GM08714 (cell line): ENCODE results near the gene DSE.

Source experiments
- H3K4me3 ChIP-seq: fragments of 200-500 bp; sonication (Bioruptor generic); 2 replicates; pipeline ENCODE4 v1.5.1; 2014; ENCODE audit warnings: mild to moderate bottlenecking, low read length, inconsistent platforms
- ZNF274 ChIP-seq: IDR thresholded peaks from 2 replicates; pipeline ENCODE4 v1.6.1; 2012; ENCODE audit warnings: mild to moderate bottlenecking, low read depth, low read length

Gene DSE

DNA sequence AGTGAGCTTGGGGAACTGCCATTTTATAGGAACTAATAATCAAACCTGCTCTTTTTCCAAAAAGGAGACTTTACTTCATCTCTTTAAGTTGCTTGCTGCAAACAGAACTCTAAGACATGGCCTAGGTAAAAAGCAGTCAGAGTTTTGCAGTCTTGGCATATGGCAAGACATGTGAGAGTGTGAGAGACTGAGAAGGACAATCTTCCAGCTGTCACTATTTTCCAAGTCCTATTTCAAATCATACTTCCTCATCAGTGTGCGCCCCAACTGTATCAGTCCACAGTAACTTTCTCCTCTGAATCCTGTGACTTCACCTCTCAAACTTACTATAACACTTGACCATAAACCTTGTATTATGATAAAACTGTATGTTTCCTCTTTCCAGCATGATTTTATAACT is 100.8 kb downstream of the DSE start:
- no peak overlapping the region for H3K4me3 ChIP-seq

DNA sequence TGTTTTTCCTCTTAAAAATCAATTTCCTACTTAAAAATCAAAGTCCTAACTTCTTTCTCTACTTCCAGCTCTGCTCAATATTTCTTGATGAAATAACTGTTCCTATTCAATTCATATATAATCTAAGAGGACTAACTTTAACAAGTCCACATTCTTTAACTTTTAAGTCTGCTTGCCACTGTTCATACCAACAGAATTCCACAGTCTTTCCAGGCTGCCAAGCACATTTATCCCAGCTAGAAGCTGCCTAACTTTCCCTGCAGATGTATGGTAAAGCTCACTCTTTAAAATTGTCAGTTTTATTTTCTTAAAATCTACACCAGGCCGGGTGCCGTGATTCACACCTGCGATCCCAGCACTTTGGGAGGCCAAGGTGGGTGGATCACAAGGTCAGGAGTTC is 102.0 kb downstream of the DSE start:
- no peak for TF ChIP-seq ZNF274
- no peak overlapping the region for H3K4me3 ChIP-seq

More for the DNA sequence above, 100.8 kb downstream of the DSE start:
- no peak for TF ChIP-seq ZNF274

DNA sequence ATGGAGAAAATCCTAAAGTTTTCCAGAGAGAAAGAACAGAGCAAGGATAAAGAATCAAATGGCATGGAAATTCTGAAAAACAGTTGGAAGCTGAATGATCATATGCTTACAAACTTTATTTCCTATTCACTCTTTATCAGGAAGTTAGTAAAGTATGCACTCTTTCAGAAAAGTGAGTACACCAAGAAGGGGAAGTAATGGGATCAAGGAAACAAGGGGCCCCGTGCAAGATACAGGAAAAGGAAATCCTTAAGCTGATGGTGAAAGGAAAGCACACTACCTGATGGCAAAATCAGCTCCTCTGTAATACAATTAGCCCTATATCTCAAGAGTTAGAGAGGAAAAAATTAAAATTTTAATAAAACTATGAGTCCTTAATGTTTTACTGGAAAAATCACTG is 104.4 kb downstream of the DSE start:
- H3K4me3 ChIP-seq: no peak overlapping the region
- no peak for TF ChIP-seq ZNF274

DNA sequence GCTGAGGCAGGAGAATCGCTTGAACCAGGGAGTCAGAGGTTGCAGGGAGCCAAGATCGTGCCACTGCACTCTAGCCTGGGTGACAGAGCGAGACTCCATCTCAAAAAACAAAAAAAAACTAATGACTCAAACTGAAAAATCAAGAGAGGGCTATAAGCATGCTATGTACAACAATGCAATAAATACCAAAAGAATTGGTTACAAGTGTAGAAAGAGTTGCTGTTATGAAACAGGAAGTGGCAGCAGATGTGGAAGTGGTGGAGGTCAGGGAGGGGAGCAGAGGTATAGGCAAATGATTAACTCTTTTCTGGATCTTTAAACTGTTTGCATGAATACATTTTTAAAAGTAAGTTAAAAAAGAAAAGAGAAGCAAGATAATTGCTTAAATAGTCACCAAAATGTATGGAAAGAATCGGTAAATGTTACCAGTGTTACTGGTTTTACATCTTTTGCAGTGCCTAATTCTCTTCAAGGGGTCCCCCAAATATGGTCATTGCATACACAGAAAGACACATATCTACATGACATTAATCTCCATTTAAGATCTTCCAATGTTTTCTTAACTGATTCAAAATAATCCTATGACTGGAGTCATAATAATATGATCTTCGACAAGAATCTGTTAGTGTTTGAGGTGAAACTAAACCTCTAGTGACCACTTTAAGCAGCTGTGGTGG is 105.4 kb downstream of the DSE start:
- no peak for TF ChIP-seq ZNF274
- H3K4me3 ChIP-seq: no peak overlapping the region

DNA sequence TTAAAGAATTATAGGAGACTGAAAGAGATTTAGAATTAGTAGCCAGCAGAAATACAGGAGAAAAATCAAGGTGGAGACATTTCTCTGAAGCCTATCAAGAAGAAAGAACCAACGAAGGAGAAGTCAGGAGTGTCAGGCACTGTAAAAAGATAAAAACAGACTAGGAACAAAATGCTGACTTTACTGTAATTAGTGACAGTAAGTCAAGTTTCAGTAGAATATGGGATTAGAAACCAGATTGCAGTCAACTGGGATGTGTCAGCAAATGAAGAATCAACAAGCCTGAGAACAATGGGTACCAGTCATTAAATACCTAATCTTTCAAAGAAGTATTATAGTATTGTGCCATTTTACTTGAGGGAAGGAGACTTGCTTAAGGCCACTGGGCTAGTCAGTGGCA is 112.0 kb downstream of the DSE start:
- TF ChIP-seq ZNF274: no peak
- H3K4me3 ChIP-seq: no peak overlapping the region

DNA sequence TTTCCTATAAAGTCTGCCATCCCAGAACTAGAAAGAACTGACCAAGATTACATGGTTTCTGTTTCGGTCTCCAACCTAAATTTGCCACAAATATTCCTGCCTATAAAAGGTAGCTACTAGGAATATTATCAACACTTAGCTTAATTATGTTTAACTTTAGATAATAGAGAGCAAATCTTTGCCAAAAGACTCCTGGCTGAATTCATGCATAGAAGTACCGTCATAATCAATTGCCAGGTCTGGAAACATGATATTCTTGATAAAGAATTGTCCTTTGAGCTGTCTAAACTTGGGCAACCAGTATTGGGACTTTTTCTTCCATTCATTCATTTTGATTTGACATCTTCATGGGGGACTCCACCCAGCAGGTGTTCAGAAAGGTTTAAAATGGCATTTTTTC is 112.9 kb downstream of the DSE start:
- no peak for TF ChIP-seq ZNF274
- no peak overlapping the region for H3K4me3 ChIP-seq

DNA sequence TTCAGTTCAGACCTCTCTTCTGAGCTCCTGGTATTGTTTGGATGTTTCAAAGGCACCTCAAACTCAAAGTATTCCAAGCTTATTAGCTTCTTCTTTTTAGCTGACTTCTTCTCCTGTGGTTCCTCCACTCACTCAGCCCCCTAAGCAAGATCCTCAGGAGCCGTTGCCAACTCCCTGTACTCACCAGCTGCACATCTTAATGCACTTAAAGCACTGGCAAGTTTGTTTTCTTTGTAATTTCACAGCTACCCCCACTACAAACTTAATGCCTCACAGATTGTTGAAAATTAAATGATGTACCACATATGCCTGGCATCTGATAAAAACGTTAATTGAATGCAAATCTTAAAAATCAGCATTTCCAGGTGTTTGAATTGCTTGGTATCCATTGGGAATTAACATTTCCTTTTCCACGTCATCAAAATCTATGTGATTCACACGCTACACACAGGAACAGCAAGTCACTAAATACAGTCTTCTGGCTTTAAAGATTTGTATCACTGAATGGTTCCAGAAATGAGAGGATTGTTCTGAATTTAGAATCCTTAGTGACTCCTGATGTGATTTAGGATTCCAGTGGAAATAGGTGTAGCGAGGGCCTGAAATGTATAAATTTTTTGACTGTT is 114.9 kb downstream of the DSE start:
- TF ChIP-seq ZNF274: no peak
- H3K4me3 ChIP-seq: no peak overlapping the region

DNA sequence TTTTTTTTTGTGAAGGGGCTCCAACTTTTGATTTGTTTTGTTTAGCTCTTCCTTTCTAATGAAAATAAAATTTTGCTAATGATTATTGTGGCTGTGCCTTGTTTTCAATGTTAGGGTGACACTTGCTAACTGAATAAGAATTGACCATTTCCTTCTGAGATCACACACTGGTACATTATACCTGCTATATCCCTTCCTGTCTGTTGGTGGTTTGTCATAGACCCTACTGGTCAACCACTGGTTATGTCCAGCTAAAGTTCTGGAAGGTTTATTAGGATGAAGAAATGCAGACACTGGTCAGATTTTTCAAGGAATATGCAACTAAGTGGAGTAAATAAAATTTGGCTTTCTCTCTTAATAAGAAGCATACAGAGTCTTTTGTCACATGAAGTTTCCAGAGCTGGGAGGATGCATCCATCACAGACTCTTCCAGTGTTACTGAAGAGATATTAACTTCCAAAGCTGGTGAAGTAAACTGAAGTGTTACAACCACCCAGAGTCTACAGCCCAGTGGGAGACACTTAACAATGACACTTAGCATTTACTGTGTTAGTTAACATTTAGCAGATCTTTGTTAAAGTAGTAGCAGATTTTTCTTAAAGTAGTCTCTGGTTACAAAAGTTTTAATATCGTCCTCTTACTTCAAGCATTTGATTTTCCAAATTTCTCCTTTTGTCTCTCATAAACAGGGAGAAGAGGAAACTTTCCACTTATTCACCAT is 121.0 kb downstream of the DSE start:
- TF ChIP-seq ZNF274: no peak
- H3K4me3 ChIP-seq: no peak overlapping the region

DNA sequence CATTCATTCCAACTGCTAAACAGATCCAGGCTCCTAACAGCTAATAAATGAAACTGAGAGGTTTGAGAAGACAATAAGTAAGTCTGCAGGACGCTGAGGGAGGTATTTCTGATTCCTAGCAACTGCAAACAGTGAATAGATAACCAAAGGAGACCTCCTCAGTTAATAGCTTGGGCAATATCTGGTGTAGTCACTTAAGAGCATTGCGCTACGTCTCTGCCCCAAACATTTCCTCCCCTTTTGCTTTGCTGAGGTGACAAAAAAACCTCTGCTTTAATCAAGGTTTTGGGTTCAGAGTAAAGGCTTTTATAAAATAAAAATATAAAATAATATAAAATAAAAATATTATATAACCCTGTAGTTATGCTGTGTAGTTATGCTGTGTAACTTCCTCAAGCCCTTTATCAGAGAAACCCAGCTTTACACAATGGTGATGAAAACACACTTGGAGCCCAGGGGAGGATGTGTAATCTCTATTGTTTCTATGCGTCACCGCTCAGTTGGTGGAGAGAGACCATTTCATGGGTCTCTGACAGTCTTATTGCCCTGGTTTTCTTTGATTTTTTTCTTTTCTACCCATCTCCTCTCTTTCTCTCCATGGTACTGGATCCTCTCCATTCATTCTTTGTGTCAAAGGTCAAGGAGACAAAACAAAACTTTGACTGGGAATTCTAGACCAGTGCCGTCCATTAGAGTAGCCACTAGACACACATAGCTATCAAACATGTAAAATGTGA is 121.8 kb downstream of the DSE start:
- H3K4me3 ChIP-seq: no peak overlapping the region
- TF ChIP-seq ZNF274: no peak
